GM20000 (cell line): ENCODE measurements around the gene WDR88.
"Not testable (repeated sequence)": the region's sequence is repeated elsewhere in the genome, so short reads cannot be mapped to it uniquely, and the experiment has no call there.

ENCODE experiments used
- DNase-seq: peaks from one replicate; pipeline ENCODE4 v3.0.0; 2012; ENCODE audit warnings: low spot score
- CTCF ChIP-seq: IDR thresholded peaks from 2 replicates; pipeline ENCODE4 v1.5.1; 2012; ENCODE audit warnings: mild to moderate bottlenecking, control low read depth; ENCODE audit errors: extremely low read depth, missing control alignments

WDR88 gene

GRCh38 chr19:33159893-33160292 is 28.0 kb downstream of the WDR88 start:
- TF ChIP-seq CTCF = no peak

DNA sequence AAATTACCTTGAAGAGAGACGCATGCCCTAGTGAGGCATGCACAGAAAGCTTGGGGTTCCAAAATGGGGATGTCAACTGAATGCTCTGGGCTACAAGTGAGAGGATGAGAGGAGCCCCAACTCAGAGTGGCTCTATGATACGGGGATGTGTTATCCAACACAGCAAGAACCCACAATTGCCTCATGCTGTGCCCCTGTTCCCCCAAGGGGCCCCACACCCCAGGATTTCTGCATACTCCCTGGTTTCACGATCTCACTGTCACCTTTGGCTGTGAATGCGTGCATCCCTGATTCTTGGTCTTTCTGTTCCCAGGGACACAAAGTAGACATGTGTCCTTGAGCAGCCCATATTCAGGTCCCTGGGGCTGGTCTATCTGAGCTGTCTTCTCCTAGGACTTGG is 29.3 kb downstream of the WDR88 start:
- TF ChIP-seq CTCF = no peak
- no peak for DNase-seq

More at GRCh38 chr19:33159893-33160292, 28.0 kb downstream of the WDR88 start:
- DNase-seq = no peak

GRCh38 chr19:33163481-33163880 is 31.6 kb downstream of the WDR88 start:
- TF ChIP-seq CTCF = no peak
- DNase-seq = no peak

GRCh38 chr19:33166037-33166436 is 34.1 kb downstream of the WDR88 start:
- not testable (repeated sequence) for DNase-seq

- TF ChIP-seq CTCF = no peak
- no peak for DNase-seq
Measured at GRCh38 chr19:33167438-33167837, 35.5 kb downstream of the WDR88 start.

- DNase-seq = no peak
- TF ChIP-seq CTCF = no peak
Measured at GRCh38 chr19:33168528-33168927, 36.6 kb downstream of the WDR88 start.

DNA sequence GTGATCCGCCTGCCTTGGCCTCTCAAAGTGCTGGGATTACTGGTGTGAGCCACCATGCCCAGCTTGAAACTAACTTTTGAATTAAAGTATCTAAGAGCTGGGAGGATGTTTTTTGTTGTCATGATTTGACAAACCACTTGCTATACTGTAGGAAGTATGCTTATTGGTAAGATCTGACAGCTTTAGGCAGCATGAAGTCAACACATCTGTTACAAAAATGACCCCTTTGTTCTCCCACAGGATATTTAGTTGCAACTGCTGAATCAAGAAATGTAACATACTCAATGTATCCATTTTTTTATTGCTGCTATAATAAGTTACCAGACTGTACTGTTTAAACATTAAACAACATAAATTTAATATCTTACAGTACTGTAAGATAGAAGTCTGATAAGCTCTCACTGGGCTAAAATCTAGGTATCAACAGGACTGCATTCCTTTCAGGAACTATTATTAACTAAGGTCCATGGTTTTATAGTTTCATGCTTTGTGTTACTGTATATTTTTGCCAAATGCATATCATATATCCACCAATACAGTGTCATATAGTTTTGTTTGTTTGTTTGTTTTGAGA is 39.4 kb downstream of the WDR88 start:
- no peak for DNase-seq
- TF ChIP-seq CTCF = no peak

- no peak for TF ChIP-seq CTCF
- no peak for DNase-seq
Measured at GRCh38 chr19:33171916-33172359, 40.0 kb downstream of the WDR88 start.
